Liver (tissue), 9 donors: ENCODE measurements around the gene INPP4B. TPM values are rescaled to one million over a fixed set of nuclear protein-coding genes. Genes with fewer than 3 reads are reported as not detected.

Experiments used
- DNase-seq: peaks from one replicate; pipeline ENCODE4 v3.0.0-alpha.2; 2017; ENCODE audit warnings: low spot score
- H3K27ac ChIP-seq, 2 donors: one replicate each; pipeline ENCODE4 v1.7.0; 2013; ENCODE audit warnings: inconsistent platforms in 2 of 2, low read length in 2 of 2, control low read depth in 1 of 2, low read depth in 1 of 2, mild to moderate bottlenecking in 1 of 2
- H3K27me3 ChIP-seq, 4 donors: one replicate each; pipeline versions ENCODE4 v1.6.1 to v1.7.0; 2013; ENCODE audit warnings: low read length in 3 of 4, inconsistent platforms in 1 of 4, mild to moderate bottlenecking in 1 of 4, moderate library complexity in 1 of 4; ENCODE audit not compliant: control insufficient read depth in 4 of 4, insufficient read depth in 4 of 4
- H3K36me3 ChIP-seq, 4 donors: one replicate each; pipeline versions ENCODE4 v1.6.1 to v1.7.0; 2013; ENCODE audit warnings: low read length in 3 of 4, mild to moderate bottlenecking in 3 of 4, low read depth in 1 of 4, moderate library complexity in 1 of 4; ENCODE audit not compliant: control insufficient read depth in 4 of 4, insufficient read depth in 3 of 4
- H3K4me1 ChIP-seq, 4 donors: one replicate each; pipeline versions ENCODE4 v1.6.1 to v1.7.0; 2013; ENCODE audit warnings: low read length in 3 of 4, mild to moderate bottlenecking in 3 of 4, moderate library complexity in 1 of 4; ENCODE audit not compliant: control insufficient read depth in 4 of 4, insufficient read depth in 4 of 4
- H3K4me3 ChIP-seq, 3 donors: one replicate each; pipeline versions ENCODE4 v1.6.1 to v1.7.0; 2013; ENCODE audit warnings: low read length in 3 of 3, control low read depth in 1 of 3, low read depth in 1 of 3, mild to moderate bottlenecking in 1 of 3
- H3K9ac ChIP-seq, 2 donors: one replicate each; pipeline ENCODE4 v1.7.0; 2013; ENCODE audit warnings: low read length in 2 of 2, mild to moderate bottlenecking in 2 of 2, moderate library complexity in 2 of 2, control low read depth in 1 of 2, low read depth in 1 of 2
- H3K9me3 ChIP-seq, 4 donors: one replicate each; pipeline versions ENCODE4 v1.6.1 to v1.7.0; 2013; ENCODE audit warnings: low read length in 3 of 4; ENCODE audit not compliant: control insufficient read depth in 4 of 4
- ATF3 ChIP-seq: IDR thresholded peaks from 2 replicates; pipeline ENCODE4 v1.6.1; 2016; ENCODE audit warnings: antibody characterized with exemption
- CTCF ChIP-seq: fragments of 150-350 bp; IDR thresholded peaks from 2 replicates; pipeline ENCODE4 v1.5.1; 2017; ENCODE audit warnings: improper control_type of control experiment, low read depth, low read length; ENCODE audit not compliant: missing input control
- EGR1 ChIP-seq, 2 donors: IDR thresholded peaks; 2 replicates each; pipeline ENCODE4 v1.6.1; 2016 to 2018; ENCODE audit warnings: antibody characterized with exemption in 2 of 2, low read depth in 2 of 2
- FOXA1 ChIP-seq: IDR thresholded peaks from 2 replicates; pipeline ENCODE4 v1.6.1; 2016; ENCODE audit warnings: antibody characterized with exemption
- FOXA2 ChIP-seq: IDR thresholded peaks from 2 replicates; pipeline ENCODE4 v1.6.1; 2016; ENCODE audit warnings: antibody characterized with exemption
- GABPA ChIP-seq, 2 donors: IDR thresholded peaks in 1 of 2; conservative IDR thresholded peaks in 1 of 2; 2 replicates each; pipeline ENCODE4 v1.6.1; 2016; ENCODE audit warnings: antibody characterized with exemption in 2 of 2, mild to moderate bottlenecking in 1 of 2, moderate library complexity in 1 of 2
- HNF4A ChIP-seq, 2 donors: conservative IDR thresholded peaks; 2 replicates each; pipeline ENCODE4 v1.6.1; 2016; ENCODE audit warnings: antibody characterized with exemption in 2 of 2, mild to moderate bottlenecking in 2 of 2
- HNF4G ChIP-seq: IDR thresholded peaks from 2 replicates; pipeline ENCODE4 v1.6.1; 2016; ENCODE audit warnings: antibody characterized with exemption
- JUND ChIP-seq, 2 donors: IDR thresholded peaks; 2 replicates each; pipeline ENCODE4 v1.6.1; 2016; ENCODE audit warnings: antibody characterized with exemption in 2 of 2
- MAX ChIP-seq: IDR thresholded peaks from 2 replicates; pipeline ENCODE4 v1.6.1; 2016; ENCODE audit warnings: antibody characterized with exemption
- NR2F2 ChIP-seq: IDR thresholded peaks from 2 replicates; pipeline ENCODE4 v1.6.1; 2016; ENCODE audit warnings: antibody characterized with exemption
- RAD21 ChIP-seq, 2 donors: IDR thresholded peaks; 2 replicates each; pipeline ENCODE4 v1.6.1; 2016; ENCODE audit warnings: antibody characterized with exemption in 2 of 2, mild to moderate bottlenecking in 2 of 2
- REST ChIP-seq: IDR thresholded peaks from 2 replicates; pipeline ENCODE4 v1.6.1; 2016; ENCODE audit warnings: antibody characterized with exemption, mild to moderate bottlenecking
- RXRA ChIP-seq, 2 donors: IDR thresholded peaks; 2 replicates each; pipeline ENCODE4 v1.6.1; 2017 to 2018; ENCODE audit warnings: antibody characterized with exemption in 2 of 2, mild to moderate bottlenecking in 1 of 2
- SP1 ChIP-seq: IDR thresholded peaks from 2 replicates; pipeline ENCODE4 v1.6.1; 2018; ENCODE audit warnings: antibody characterized with exemption, mild to moderate bottlenecking
- TAF1 ChIP-seq: conservative IDR thresholded peaks from 2 replicates; pipeline ENCODE4 v1.6.1; 2016; ENCODE audit warnings: antibody characterized with exemption, mild to moderate bottlenecking
- YY1 ChIP-seq: IDR thresholded peaks from 2 replicates; pipeline ENCODE4 v1.6.1; 2016; ENCODE audit warnings: antibody characterized with exemption, mild to moderate bottlenecking
- ZBTB33 ChIP-seq: IDR thresholded peaks from 2 replicates; pipeline ENCODE4 v1.6.1; 2016; ENCODE audit warnings: antibody characterized with exemption
- WGBS: extraction: QIAGEN DNeasy Blood & Tissue Kit; methylation state at CpG from one replicate; pipeline ENCODE4 v1.1.7; 2013; 5-methylcytosine and 5-hydroxymethylcytosine counted together
- polyA plus RNA-seq, 2 donors: library from polyadenylated mRNA; stranded (reverse) in 1 of 2; unstranded in 1 of 2; fragments of 200-250 nt in 1 of 2; fragments of >200 nt in 1 of 2; fragmentation: Nextera tagmentation in 1 of 2; extraction: Ambion mirVana in 1 of 2; gene quantifications; one replicate each; pipeline versions ENCODE4 v1.2.1 to v1.2.3, GENCODE V29; 2013 to 2015
- total RNA-seq, 2 donors: library from RNA; depleted of rRNA; stranded (reverse); fragments of >200 nt; gene quantifications; one replicate each; pipeline ENCODE4 v1.2.3, GENCODE V29; 2014
- donor health status: healthy.
- donor health status: healthy.
- donor health status: healthy.
- donor health status: healthy.
- donor health status: healthy.

Gene INPP4B
- total and polyA plus RNA-seq, 4 donors, result 0.43 to 2.8 (median 1.6) TPM

GRCh38 chr4:142725886-142726285, 120.2 kb downstream of the INPP4B start:
- 70% methylated on average over 2 of the region's 2 CpGs for WGBS
- no peak for DNase-seq
- H3K27ac ChIP-seq, result no peak overlapping the region
- H3K27me3 ChIP-seq, result no peaks in the 10 kb centered on the region
- no peak overlapping the region for H3K4me3 ChIP-seq
- TF ChIP-seq GABPA (IDR thresholded peaks at IDR 0.05 in 1 of 2, conservative IDR thresholded peaks at IDR 0.05 in 1 of 2) (no peak), HNF4G (no peak), RXRA (IDR thresholded peaks at IDR 0.05) (no peak), HNF4A (conservative IDR thresholded peaks at IDR 0.05) (no peak), NR2F2 (no peak), CTCF (no peak), EGR1 (IDR thresholded peaks at IDR 0.05; ENCODE audit: low read depth in 2 of 2) (no peak), ATF3 (no peak), TAF1 (no peak), JUND (IDR thresholded peaks at IDR 0.05) (no peak), YY1 (no peak), SP1 (no peak), ZBTB33 (no peak), FOXA2 (no peak), FOXA1 (no peak), REST (no peak), MAX (no peak), RAD21 (IDR thresholded peaks at IDR 0.05) (no peak)
- H3K9me3 ChIP-seq, result no peaks in the 10 kb centered on the region
- H3K36me3 ChIP-seq, result no peaks in the 10 kb centered on the region
- no peaks in the 10 kb centered on the region for H3K4me1 ChIP-seq
- H3K9ac ChIP-seq, result no peak overlapping the region

GRCh38 chr4:142721187-142721586, 124.9 kb downstream of the INPP4B start:
- no peak for DNase-seq
- Histone ChIP-seq H3K27ac (no peak overlapping the region), H3K4me3 (no peak overlapping the region), H3K4me1 (no peaks in the 10 kb centered on the region), H3K27me3 (no peaks in the 10 kb centered on the region), H3K9ac (no peak overlapping the region), H3K9me3 (no peaks in the 10 kb centered on the region), H3K36me3 (no peaks in the 10 kb centered on the region)
- WGBS, result 92% methylated on average over 4 of the region's 4 CpGs
- TF ChIP-seq YY1 (no peak), HNF4A (conservative IDR thresholded peaks at IDR 0.05) (no peak), CTCF (no peak), HNF4G (no peak), GABPA (IDR thresholded peaks at IDR 0.05 in 1 of 2, conservative IDR thresholded peaks at IDR 0.05 in 1 of 2) (no peak), ZBTB33 (no peak), TAF1 (no peak), EGR1 (IDR thresholded peaks at IDR 0.05; ENCODE audit: low read depth in 2 of 2) (no peak), NR2F2 (no peak), SP1 (no peak), ATF3 (no peak), MAX (no peak), RXRA (IDR thresholded peaks at IDR 0.05) (no peak), FOXA1 (no peak), FOXA2 (no peak)
